ENCODE results near the gene PLK5. TPM values are rescaled to one million over a fixed set of nuclear protein-coding genes. Genes with fewer than 3 reads are reported as not detected.

Gene PLK5
- total RNA-seq, 4 donors from 2014 or later, result not detected

GRCh38 chr19:1554968-1555367 is 31.1 kb downstream of the PLK5 start:
- intact Hi-C loops (cut with DNase I; ENCODE audit: low total_unique reads) (no loop called here), in situ Hi-C loops (cut with MboI; ENCODE audit: low pct_ligation_motif_present in 1 of 4, low pct_unique_long_range_greater_than_20kb in 1 of 4, low sequenced_read_pairs in 3 of 4) (no loop called here)
- H3K27ac ChIP-seq, result no peak overlapping the region
- H3K4me1 ChIP-seq, result no peaks in the 10 kb centered on the region
- no peaks in the 10 kb centered on the region for H3K9me3 ChIP-seq
- H3K4me3 ChIP-seq, result no peak overlapping the region
- peaks cover 0 to 4% (median 0%) of the 10 kb centered on the region in 4 donors for H3K36me3 ChIP-seq
- TF ChIP-seq POLR2A (IDR thresholded peaks at IDR 0.05), result no peak
- no peak for TF ChIP-seq CTCF (IDR thresholded peaks at IDR 0.05)
- no peak for TF ChIP-seq EP300 (IDR thresholded peaks at IDR 0.05; ENCODE audit: low read depth)
- no peak for TF ChIP-seq POLR2AphosphoS5 (IDR thresholded peaks at IDR 0.05)
- 84 to 91% methylated on average over 18 to 24 of the region's 24 CpGs for WGBS, 2 donors (ENCODE audit: low coverage in 1 of 2)
- no peak for DNase-seq
- H3K27me3 ChIP-seq, result no peaks in the 10 kb centered on the region

GRCh38 chr19:1555487-1556389 is 31.9 kb downstream of the PLK5 start:
- Histone ChIP-seq H3K36me3 (peaks cover 0 to 4% (median 0%) of the 10 kb centered on the region in 4 donors), H3K4me3 (no peak overlapping the region), H3K9me3 (no peaks in the 10 kb centered on the region), H3K27me3 (no peaks in the 10 kb centered on the region), H3K27ac (no peak overlapping the region), H3K4me1 (no peaks in the 10 kb centered on the region)
- in situ Hi-C loops (cut with MboI; ENCODE audit: low pct_ligation_motif_present in 1 of 4, low pct_unique_long_range_greater_than_20kb in 1 of 4, low sequenced_read_pairs in 3 of 4) (no loop called here), intact Hi-C loops (cut with DNase I; ENCODE audit: low total_unique reads) (no loop called here)
- no peak for TF ChIP-seq POLR2AphosphoS5 (IDR thresholded peaks at IDR 0.05)
- TF ChIP-seq CTCF (IDR thresholded peaks at IDR 0.05), result no peak
- WGBS, 2 donors (ENCODE audit: low coverage in 1 of 2), result 96% methylated on average over 107 of the region's 121 CpGs; no CpG with 5 or more reads in 1 of the 2 donors
- no peak for DNase-seq

GRCh38 chr19:1556390-1557070 is 32.7 kb downstream of the PLK5 start:
- in situ Hi-C loops (cut with MboI; ENCODE audit: low pct_ligation_motif_present in 1 of 4, low pct_unique_long_range_greater_than_20kb in 1 of 4, low sequenced_read_pairs in 3 of 4) (no loop called here), intact Hi-C loops (cut with DNase I; ENCODE audit: low total_unique reads) (no loop called here)
- Histone ChIP-seq H3K4me1 (no peaks in the 10 kb centered on the region), H3K27me3 (no peaks in the 10 kb centered on the region), H3K4me3 (no peak overlapping the region), H3K9me3 (no peaks in the 10 kb centered on the region), H3K27ac (no peak overlapping the region), H3K36me3 (peaks cover 0 to 4% (median 0%) of the 10 kb centered on the region in 4 donors)
- no peak for TF ChIP-seq POLR2AphosphoS5 (IDR thresholded peaks at IDR 0.05)
- TF ChIP-seq POLR2A (IDR thresholded peaks at IDR 0.05), result no peak
- TF ChIP-seq CTCF (IDR thresholded peaks at IDR 0.05), result no peak
- no peak for TF ChIP-seq EP300 (IDR thresholded peaks at IDR 0.05; ENCODE audit: low read depth)
- no peak for DNase-seq
- WGBS, 2 donors (ENCODE audit: low coverage in 1 of 2), result 98% methylated on average over 66 of the region's 66 CpGs; no CpG with 5 or more reads in 1 of the 2 donors

GRCh38 chr19:1558552-1558951 is 34.7 kb downstream of the PLK5 start:
- H3K27me3 ChIP-seq, result no peaks in the 10 kb centered on the region
- no peak for DNase-seq
- in situ Hi-C loops (cut with MboI; ENCODE audit: low pct_ligation_motif_present in 1 of 4, low pct_unique_long_range_greater_than_20kb in 1 of 4, low sequenced_read_pairs in 3 of 4) (no loop called here), intact Hi-C loops (cut with DNase I; ENCODE audit: low total_unique reads) (no loop called here)
- no peaks in the 10 kb centered on the region for H3K9me3 ChIP-seq
- no peak for TF ChIP-seq POLR2A (IDR thresholded peaks at IDR 0.05)
- no peak for TF ChIP-seq EP300 (IDR thresholded peaks at IDR 0.05; ENCODE audit: low read depth)
- TF ChIP-seq CTCF (IDR thresholded peaks at IDR 0.05), result no peak
- TF ChIP-seq POLR2AphosphoS5 (IDR thresholded peaks at IDR 0.05), result no peak
- WGBS, 2 donors (ENCODE audit: low coverage in 1 of 2), result 87% methylated on average over 12 of the region's 12 CpGs; no CpG with 5 or more reads in 1 of the 2 donors
- H3K36me3 ChIP-seq, result peaks cover 0 to 4% (median 0%) of the 10 kb centered on the region in 4 donors
- H3K27ac ChIP-seq, result no peak overlapping the region
- H3K4me3 ChIP-seq, result no peak overlapping the region
- no peaks in the 10 kb centered on the region for H3K4me1 ChIP-seq

Data from transverse colon (tissue), 4 donors.